Activated naive CD8-positive, alpha-beta T cell treated with anti-CD3 and anti-CD28 coated beads, Interleukin-2, amount 10 ng/mL, durations not matched to agents 7 days and 5 days (primary cell): ENCODE measurements around the gene KLK13. TPM values are rescaled to one million over a fixed set of nuclear protein-coding genes. Genes with fewer than 3 reads are reported as not detected.

Source experiments
- ATAC-seq: fragments of 150-1000 bp; cut with Tn5 transposase; one replicate; pipeline ENCODE4 v1.10.0; 2021; ENCODE audit warnings: low read depth, moderate library complexity
- POLR2A ChIA-PET: fragments of 350-600 bp; sonication (Branson Sonifier 250); formaldehyde crosslinking; loops from one replicate; lab custom pipeline; 2021; ENCODE audit warnings: antibody characterized with exemption; lab: Charles Lee
- DNase-seq: peaks from one replicate; pipeline ENCODE4 v3.0.0; 2021
- H3K27ac Mint-ChIP-seq: one replicate; pipeline ENCODE4 v1.8.0; 2022; ENCODE audit warnings: mild to moderate bottlenecking, mixed read lengths
- H3K27me3 Mint-ChIP-seq: one replicate; pipeline ENCODE4 v1.8.0; 2022; ENCODE audit warnings: mild to moderate bottlenecking, moderate library complexity, mixed read lengths
- H3K36me3 Mint-ChIP-seq: one replicate; pipeline ENCODE4 v1.8.0; 2021; ENCODE audit warnings: mild to moderate bottlenecking, mixed read lengths
- H3K4me1 Mint-ChIP-seq: one replicate; pipeline ENCODE4 v1.8.0; 2021; ENCODE audit warnings: mixed read lengths
- H3K4me3 Mint-ChIP-seq: one replicate; pipeline ENCODE4 v1.8.0; 2022; ENCODE audit warnings: mild to moderate bottlenecking, moderate library complexity, mixed read lengths
- H3K9me3 Mint-ChIP-seq: one replicate; pipeline ENCODE4 v1.8.0; 2021; ENCODE audit warnings: mixed read lengths
- total RNA-seq, 2 experiments: library from RNA; stranded (reverse); gene quantifications; one replicate each; pipeline ENCODE4 v1.2.3, GENCODE V29; 2021

KLK13 gene
- total RNA-seq, 2 experiments from 2014 or later = not detected

DNA sequence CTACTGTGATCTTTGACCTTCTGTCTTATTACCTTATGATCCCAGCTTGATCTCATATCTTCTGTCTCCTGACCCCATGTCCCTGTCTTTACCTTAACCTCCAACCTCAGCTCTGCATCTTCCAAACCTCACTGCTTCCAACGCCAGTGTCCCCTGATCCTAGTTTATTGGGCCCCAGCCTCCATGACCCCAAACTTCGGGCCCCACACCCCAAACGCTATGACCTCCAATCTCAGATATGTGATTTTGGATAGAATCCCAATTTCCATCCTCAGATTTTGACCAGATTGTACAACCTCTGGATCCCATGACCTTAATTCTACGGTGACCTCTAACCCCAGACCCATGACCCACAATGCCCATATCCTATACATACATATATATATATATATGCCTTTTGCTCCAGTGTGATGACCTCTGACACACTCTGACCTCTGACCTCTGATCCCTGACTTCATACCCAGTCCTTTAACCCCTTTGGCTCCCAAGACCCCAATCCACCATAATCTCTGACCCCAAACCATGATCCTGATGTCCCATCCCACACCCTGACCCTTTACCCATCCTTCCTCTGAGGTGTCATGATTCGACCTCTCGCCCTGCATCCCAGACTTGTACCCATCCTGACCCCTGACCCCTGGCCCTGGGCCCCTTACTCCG, 33.5 kb downstream of the KLK13 start:
- DNase-seq = no peak
- no peak for ATAC-seq
- H3K27me3 Mint-ChIP-seq = peaks cover 11% of the 10 kb centered on the region
- H3K4me3 Mint-ChIP-seq = no peak overlapping the region
- POLR2A ChIA-PET = no interaction called here
- no peak overlapping the region for H3K27ac Mint-ChIP-seq
- no peaks in the 10 kb centered on the region for H3K36me3 Mint-ChIP-seq
- H3K9me3 Mint-ChIP-seq = no peaks in the 10 kb centered on the region
- no peaks in the 10 kb centered on the region for H3K4me1 Mint-ChIP-seq

DNA sequence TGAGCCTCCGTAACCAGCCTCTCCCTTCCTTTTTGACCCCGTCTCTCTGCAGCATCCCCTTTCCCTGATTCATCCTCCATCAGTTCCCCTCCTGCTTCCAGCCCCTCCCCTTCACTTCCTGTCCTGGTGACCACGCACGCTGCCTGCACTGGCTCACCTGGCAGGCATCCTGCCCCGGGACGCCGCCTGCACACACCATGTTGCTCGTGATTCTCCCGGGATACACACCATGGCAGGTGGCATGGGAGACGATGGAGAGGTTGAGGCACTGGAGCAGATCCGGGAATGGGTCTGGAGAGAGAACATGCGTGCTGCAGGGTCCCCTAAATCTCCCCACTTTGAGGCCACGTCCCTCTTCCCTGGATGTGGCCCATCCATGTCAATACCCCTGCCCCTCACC, 34.3 kb downstream of the KLK13 start:
- no peak overlapping the region for H3K4me3 Mint-ChIP-seq
- POLR2A ChIA-PET = no interaction called here
- no peak for ATAC-seq
- no peaks in the 10 kb centered on the region for H3K9me3 Mint-ChIP-seq
- peaks cover 8% of the 10 kb centered on the region for H3K27me3 Mint-ChIP-seq
- H3K36me3 Mint-ChIP-seq = no peaks in the 10 kb centered on the region
- no peaks in the 10 kb centered on the region for H3K4me1 Mint-ChIP-seq
- no peak for DNase-seq
- no peak overlapping the region for H3K27ac Mint-ChIP-seq

GRCh38 chr19:51029718-51030117, 35.2 kb downstream of the KLK13 start:
- Mint-ChIP-seq H3K4me1 (no peaks in the 10 kb centered on the region), H3K4me3 (no peak overlapping the region), H3K27ac (no peak overlapping the region), H3K36me3 (no peaks in the 10 kb centered on the region), H3K27me3 (peaks cover 14% of the 10 kb centered on the region), H3K9me3 (no peaks in the 10 kb centered on the region)
- POLR2A ChIA-PET = no interaction called here
- ATAC-seq (no peak), DNase-seq (no peak)

GRCh38 chr19:51027873-51028272, 37.0 kb downstream of the KLK13 start:
- no peaks in the 10 kb centered on the region for H3K9me3 Mint-ChIP-seq
- ATAC-seq (no peak), DNase-seq (no peak)
- peaks cover 13% of the 10 kb centered on the region for H3K27me3 Mint-ChIP-seq
- POLR2A ChIA-PET = interaction anchor here (1.1 kb wide), 1 partner anchor 9 kb away, joined by 3 read pairs; no protein-coding TSS in a partner anchor
- no peaks in the 10 kb centered on the region for H3K4me1 Mint-ChIP-seq
- H3K4me3 Mint-ChIP-seq = no peak overlapping the region
- H3K27ac Mint-ChIP-seq = no peak overlapping the region
- no peaks in the 10 kb centered on the region for H3K36me3 Mint-ChIP-seq

DNA sequence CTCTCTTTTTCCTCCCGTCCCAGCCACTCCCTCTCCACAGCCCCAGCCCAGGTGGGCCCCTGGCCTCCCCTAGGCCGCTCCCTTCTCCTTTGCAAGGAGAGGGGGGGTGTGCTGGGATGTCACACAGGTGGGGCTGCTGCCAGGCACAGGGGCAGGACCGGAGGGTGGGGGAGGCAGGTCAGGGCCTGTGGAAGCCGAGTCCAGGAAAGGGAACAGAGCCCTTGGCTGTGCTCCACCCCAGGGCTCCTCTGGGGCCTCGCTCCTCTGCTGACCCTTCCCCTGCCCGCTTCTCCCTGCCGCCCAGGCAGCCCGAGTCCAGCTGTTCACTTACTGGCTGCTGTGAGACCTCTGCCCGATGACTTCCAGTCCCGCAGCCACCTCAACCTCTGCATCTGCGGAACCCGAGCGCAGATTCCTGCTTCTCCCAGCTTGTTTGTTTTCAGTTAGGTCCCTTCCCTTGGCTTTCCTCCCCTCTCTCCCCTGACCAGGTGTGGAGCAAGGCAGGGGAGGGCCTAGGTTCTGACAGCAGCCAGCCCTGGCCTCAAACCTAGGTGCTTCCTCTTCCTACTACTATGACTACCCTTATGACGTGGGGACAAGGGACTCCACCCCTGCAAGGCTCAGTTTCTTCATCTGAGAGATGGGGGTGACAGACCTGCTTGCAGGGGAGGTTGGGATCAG, 37.6 kb downstream of the KLK13 start:
- no peak for DNase-seq
- H3K27me3 Mint-ChIP-seq = peaks cover 18% of the 10 kb centered on the region

GRCh38 chr19:51026554-51026831, 38.4 kb downstream of the KLK13 start, which contains the start of gene KLK11:
TSS of gene KLK11 (minus strand) at chr19:51026616. CDS start at chr19:51025631, 985 bp downstream.
- DNase-seq (no peak), ATAC-seq (no peak)
- peaks cover 22% of the 10 kb centered on the region for H3K27me3 Mint-ChIP-seq
- H3K27ac Mint-ChIP-seq = no peak within 1 kb of the TSS
- POLR2A ChIA-PET = no interaction called here
- no peak within 1 kb of the TSS for H3K4me3 Mint-ChIP-seq
- H3K9me3 Mint-ChIP-seq = no peaks in the 10 kb centered on the region
- H3K36me3 Mint-ChIP-seq = no peaks in the 10 kb centered on the region
- no peaks in the 10 kb centered on the region for H3K4me1 Mint-ChIP-seq

More for the DNA sequence above, 37.6 kb downstream of the KLK13 start:
- Mint-ChIP-seq H3K27ac (no peak overlapping the region), H3K9me3 (no peaks in the 10 kb centered on the region), H3K36me3 (no peaks in the 10 kb centered on the region), H3K4me3 (no peak overlapping the region), H3K4me1 (no peaks in the 10 kb centered on the region)
- ATAC-seq = no peak
- POLR2A ChIA-PET = interaction anchor here (1.1 kb wide), 1 partner anchor 8 kb away, joined by 3 read pairs; no protein-coding TSS in a partner anchor

- Mint-ChIP-seq H3K27ac (no peak overlapping the region), H3K4me1 (no peaks in the 10 kb centered on the region), H3K4me3 (no peak overlapping the region), H3K9me3 (no peaks in the 10 kb centered on the region), H3K36me3 (no peaks in the 10 kb centered on the region), H3K27me3 (peaks cover 25% of the 10 kb centered on the region)
- DNase-seq (no peak), ATAC-seq (no peak)
- POLR2A ChIA-PET = no interaction called here
Observed at GRCh38 chr19:51025809-51026553, 38.9 kb downstream of the KLK13 start.

GRCh38 chr19:51025401-51025800, 39.5 kb downstream of the KLK13 start:
- peaks cover 29% of the 10 kb centered on the region for H3K27me3 Mint-ChIP-seq

DNA sequence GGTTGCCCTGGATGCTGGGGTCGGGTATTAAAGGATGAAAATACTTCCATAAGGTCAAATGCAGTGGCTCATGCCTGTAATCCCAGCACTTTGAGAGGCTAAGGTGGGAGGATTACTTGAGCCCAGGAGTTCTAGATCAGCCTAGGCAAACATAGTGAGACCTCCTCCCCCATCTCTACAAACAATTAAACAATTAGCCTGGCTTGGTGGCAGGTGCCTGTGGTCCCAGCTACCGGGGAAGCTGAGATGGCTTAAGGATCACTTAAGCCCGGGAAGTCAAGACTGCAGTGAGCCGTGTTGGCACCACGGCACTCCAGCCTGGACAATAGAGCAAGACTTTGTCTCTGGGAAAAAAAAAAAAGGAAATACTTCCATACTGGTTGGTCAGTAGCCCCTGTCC, 40.0 kb downstream of the KLK13 start:
- no peaks in the 10 kb centered on the region for H3K9me3 Mint-ChIP-seq
- H3K27ac Mint-ChIP-seq = no peak overlapping the region
- ATAC-seq = no peak
- no peak for DNase-seq
- H3K27me3 Mint-ChIP-seq = peaks cover 33% of the 10 kb centered on the region
- H3K4me1 Mint-ChIP-seq = peaks cover 2% of the 10 kb centered on the region
- no peak overlapping the region for H3K4me3 Mint-ChIP-seq
- POLR2A ChIA-PET = no interaction called here
- no peaks in the 10 kb centered on the region for H3K36me3 Mint-ChIP-seq

More at GRCh38 chr19:51025401-51025800, 39.5 kb downstream of the KLK13 start:
- DNase-seq = no peak
- ATAC-seq = no peak
- Mint-ChIP-seq H3K27ac (no peak overlapping the region), H3K9me3 (no peaks in the 10 kb centered on the region), H3K36me3 (no peaks in the 10 kb centered on the region), H3K4me3 (no peak overlapping the region), H3K4me1 (no peaks in the 10 kb centered on the region)
- POLR2A ChIA-PET = no interaction called here

DNA sequence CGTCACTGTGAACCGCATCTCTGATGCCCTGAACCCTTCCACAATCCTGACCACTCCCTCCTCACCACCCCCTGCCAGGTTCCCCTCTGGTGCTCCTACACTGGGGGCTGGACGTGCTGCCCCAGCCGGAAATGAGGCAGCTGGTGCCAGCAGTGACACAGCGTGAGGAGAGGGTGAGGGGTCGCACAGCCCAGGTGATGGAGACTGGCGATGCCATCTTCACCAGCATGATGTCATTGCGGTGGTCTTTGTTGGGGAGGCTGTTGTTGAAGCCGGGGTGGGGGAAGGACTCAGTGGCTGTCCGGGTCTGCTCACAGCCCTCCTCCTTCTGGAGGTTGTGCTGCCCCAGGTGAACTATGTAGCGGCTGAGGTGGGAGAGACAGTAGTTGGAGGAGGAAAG, 40.9 kb downstream of the KLK13 start:
- no peaks in the 10 kb centered on the region for H3K36me3 Mint-ChIP-seq
- H3K4me1 Mint-ChIP-seq = peaks cover 4% of the 10 kb centered on the region
- no peaks in the 10 kb centered on the region for H3K9me3 Mint-ChIP-seq
- no peak overlapping the region for H3K27ac Mint-ChIP-seq
- H3K4me3 Mint-ChIP-seq = no peak overlapping the region
- ATAC-seq (no peak), DNase-seq (no peak)
- peaks cover 42% of the 10 kb centered on the region for H3K27me3 Mint-ChIP-seq
- POLR2A ChIA-PET = interaction anchor here (0.6 kb wide), 1 partner anchor 16 kb away, joined by 4 read pairs; no protein-coding TSS in a partner anchor

GRCh38 chr19:51022526-51022925, 42.4 kb downstream of the KLK13 start:
- DNase-seq (no peak), ATAC-seq (no peak)
- Mint-ChIP-seq H3K4me3 (no peak overlapping the region), H3K27me3 (peaks cover 55% of the 10 kb centered on the region), H3K27ac (no peak overlapping the region), H3K4me1 (peaks cover 10% of the 10 kb centered on the region), H3K9me3 (no peaks in the 10 kb centered on the region), H3K36me3 (no peaks in the 10 kb centered on the region)
- POLR2A ChIA-PET = no interaction called here

- Mint-ChIP-seq H3K27me3 (peaks cover 61% of the 10 kb centered on the region), H3K4me3 (no peak overlapping the region), H3K27ac (no peak overlapping the region), H3K4me1 (peaks cover 15% of the 10 kb centered on the region), H3K9me3 (no peaks in the 10 kb centered on the region), H3K36me3 (no peaks in the 10 kb centered on the region)
- no peak for ATAC-seq
- POLR2A ChIA-PET = no interaction called here
- no peak for DNase-seq
Observed at GRCh38 chr19:51020988-51021651, 43.8 kb downstream of the KLK13 start.

DNA sequence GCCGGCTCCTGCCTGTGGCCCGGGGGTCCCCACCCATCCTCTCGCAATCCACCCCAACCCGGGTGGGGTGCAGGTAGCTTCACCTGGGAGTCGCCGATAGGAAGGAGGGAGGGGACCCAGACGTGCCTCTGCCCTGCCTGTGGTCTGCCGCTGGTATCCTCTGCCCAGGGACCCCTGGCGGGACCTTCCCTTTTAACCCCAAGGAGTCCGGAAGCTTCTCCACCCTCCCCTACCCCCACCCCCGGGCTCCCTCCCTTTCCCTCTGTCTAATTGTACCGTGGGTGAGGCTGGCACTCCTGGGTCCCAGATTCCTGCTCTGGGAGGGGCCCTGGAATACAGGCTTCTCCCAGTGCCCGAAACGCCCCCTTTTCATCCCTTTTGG, 45.4 kb downstream of the KLK13 start, which contains the start of gene KLK10:
KLK10 (minus strand) TSS at position 166 of the 382 bp plus-strand sequence. CDS start 579 bp downstream, outside the sequence.
- H3K4me1 Mint-ChIP-seq = peaks cover 19% of the 10 kb centered on the region
- POLR2A ChIA-PET = interaction anchor here (1.0 kb wide), 1 partner anchor 8 kb away, joined by 3 read pairs; no protein-coding TSS in a partner anchor
- no peaks in the 10 kb centered on the region for H3K36me3 Mint-ChIP-seq
- DNase-seq (no peak), ATAC-seq (no peak)
- peaks cover 64% of the 10 kb centered on the region for H3K27me3 Mint-ChIP-seq
- no peaks in the 10 kb centered on the region for H3K9me3 Mint-ChIP-seq
- peak within 1 kb of the TSS; percentile 72 for H3K4me3 Mint-ChIP-seq
- no peak within 1 kb of the TSS for H3K27ac Mint-ChIP-seq
